ENCODE results near the gene AUTS2. TPM values are rescaled to one million over a fixed set of nuclear protein-coding genes. Genes with fewer than 3 reads are reported as not detected.

Gene AUTS2
- total and polyA plus RNA-seq, 9 of the 15 experiments (the other 6 are each of a cell fraction or from before 2014, with no cell fraction given), result 0.58 TPM; not detected in 8

DNA sequence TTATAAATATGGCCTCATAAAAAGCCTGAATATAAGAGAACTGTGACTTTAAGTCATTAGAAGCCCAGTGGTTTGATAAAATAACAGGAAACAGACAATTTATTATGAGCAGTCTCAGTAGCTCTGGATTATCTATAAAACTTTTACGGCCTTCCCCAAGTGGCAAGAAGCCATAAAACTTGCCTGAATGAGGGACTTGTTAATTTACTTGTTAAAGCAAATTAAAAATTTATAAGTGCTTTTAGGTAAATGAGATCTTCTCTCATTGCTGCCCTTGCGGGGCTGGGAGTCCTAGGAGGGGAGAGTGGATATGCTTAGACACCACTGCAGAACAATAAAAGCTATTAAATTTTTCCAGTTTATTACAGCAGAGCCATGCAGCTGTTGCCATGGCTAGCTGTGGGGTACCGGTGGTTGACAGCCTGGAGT lies 499.9 kb downstream of the AUTS2 start:
- Histone ChIP-seq H3K4me3 (no peak overlapping the region), H3K27me3 (ENCODE audit: control insufficient read depth in 2 of 2, insufficient read depth in 2 of 2, low read length in 2 of 2) (no peaks in the 10 kb centered on the region), H3K36me3 (ENCODE audit: control insufficient read depth, insufficient read depth, low read length) (no peaks in the 10 kb centered on the region), H3K27ac (ENCODE audit: extremely low read depth, low read depth, low read length) (no peak overlapping the region), H3K4me1 (replicated peaks in 1 of 2; ENCODE audit: control insufficient read depth in 2 of 2, insufficient read depth in 2 of 2, low read length in 2 of 2) (no peaks in the 10 kb centered on the region), H3K9ac (ENCODE audit: insufficient read depth in 1 of 2, low read depth in 2 of 2, low read length in 2 of 2) (no peak overlapping the region), H4K20me1 (replicated peaks; ENCODE audit: control insufficient read depth, insufficient read depth, low read length) (no peaks in the 10 kb centered on the region), H3K9me3 (replicated peaks; ENCODE audit: control insufficient read depth, insufficient read depth, low read depth, low read length) (no peaks in the 10 kb centered on the region; the same call in 1 of the 2 replicates), H3K9me1 (ENCODE audit: control insufficient read depth, insufficient read depth, low read length) (no peaks in the 10 kb centered on the region), H3K79me2 (ENCODE audit: control insufficient read depth, insufficient read depth, low read length) (no peaks in the 10 kb centered on the region), H2AFZ (ENCODE audit: low read depth, low read length) (no peak overlapping the region), H3K4me2 (ENCODE audit: insufficient read depth, low read length) (no peak overlapping the region)
- no peak for FAIRE-seq
- CTCF ChIA-PET (ENCODE audit: low intra/inter-chr PET ratio), result no interaction called here
- no peak for ATAC-seq
- TF ChIP-seq, protein P1, sequence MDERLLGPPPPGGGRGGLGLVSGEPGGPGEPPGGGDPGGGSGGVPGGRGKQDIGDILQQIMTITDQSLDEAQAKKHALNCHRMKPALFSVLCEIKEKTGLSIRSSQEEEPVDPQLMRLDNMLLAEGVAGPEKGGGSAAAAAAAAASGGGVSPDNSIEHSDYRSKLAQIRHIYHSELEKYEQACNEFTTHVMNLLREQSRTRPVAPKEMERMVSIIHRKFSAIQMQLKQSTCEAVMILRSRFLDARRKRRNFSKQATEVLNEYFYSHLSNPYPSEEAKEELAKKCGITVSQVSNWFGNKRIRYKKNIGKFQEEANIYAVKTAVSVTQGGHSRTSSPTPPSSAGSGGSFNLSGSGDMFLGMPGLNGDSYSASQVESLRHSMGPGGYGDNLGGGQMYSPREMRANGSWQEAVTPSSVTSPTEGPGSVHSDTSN (CRISPR knock-in tag; IDR thresholded peaks at IDR 0.05; ENCODE audit: low read depth), result no peak
- TF ChIP-seq, protein P1 (tag; conservative IDR thresholded peaks at IDR 0.05; ENCODE audit: low read depth), result no peak
- TF ChIP-seq ZNF146 (CRISPR knock-in tag; IDR thresholded peaks at IDR 0.05; ENCODE audit: unreplicated experiment), result no peak
- TF ChIP-seq ZNF431 (CRISPR knock-in tag; IDR thresholded peaks at IDR 0.05), result no peak
- TF ChIP-seq BHLHE40 (IDR thresholded peaks at IDR 0.05; ENCODE audit: low read length), result no peak
- no peak for TF ChIP-seq CTBP1 (IDR thresholded peaks at IDR 0.05; ENCODE audit: borderline replicate concordance)
- TF ChIP-seq, protein P2, sequence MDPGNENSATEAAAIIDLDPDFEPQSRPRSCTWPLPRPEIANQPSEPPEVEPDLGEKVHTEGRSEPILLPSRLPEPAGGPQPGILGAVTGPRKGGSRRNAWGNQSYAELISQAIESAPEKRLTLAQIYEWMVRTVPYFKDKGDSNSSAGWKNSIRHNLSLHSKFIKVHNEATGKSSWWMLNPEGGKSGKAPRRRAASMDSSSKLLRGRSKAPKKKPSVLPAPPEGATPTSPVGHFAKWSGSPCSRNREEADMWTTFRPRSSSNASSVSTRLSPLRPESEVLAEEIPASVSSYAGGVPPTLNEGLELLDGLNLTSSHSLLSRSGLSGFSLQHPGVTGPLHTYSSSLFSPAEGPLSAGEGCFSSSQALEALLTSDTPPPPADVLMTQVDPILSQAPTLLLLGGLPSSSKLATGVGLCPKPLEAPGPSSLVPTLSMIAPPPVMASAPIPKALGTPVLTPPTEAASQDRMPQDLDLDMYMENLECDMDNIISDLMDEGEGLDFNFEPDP (CRISPR knock-in tag; IDR thresholded peaks at IDR 0.05), result no peak
- TF ChIP-seq ZNF121 (CRISPR knock-in tag; conservative IDR thresholded peaks at IDR 0.05), result no peak
- no peak for TF ChIP-seq GATA2 (CRISPR knock-in tag; IDR thresholded peaks at IDR 0.05)
- no peak for TF ChIP-seq KLF6 (CRISPR knock-in tag; IDR thresholded peaks at IDR 0.05; ENCODE audit: borderline replicate concordance)
- TF ChIP-seq PRPF4 (IDR thresholded peaks at IDR 0.05; ENCODE audit: insufficient read depth, low read depth, low read length, poor library complexity, severe bottlenecking), result no peak
- POLR2A ChIA-PET, result no interaction called here
- intact Hi-C loops (cut with micrococcal nuclease) (no loop called here), in situ Hi-C loops (cut with MboI) (no loop called here)
- WGBS (ENCODE audit: insufficient coverage, low coverage, missing lambda C conversion rate), result 0% methylated on average over 3 of the region's 3 CpGs
- no peak for DNase-seq (ENCODE audit: extremely low read depth in 1 of 4, low spot score in 3 of 4)
- no TSS peak for BruUV-seq (replicated peaks)
